ENCODE measurements around the gene RAB14.

RAB14 gene

GRCh38 chr9:121201738-121202533 lies at the start of gene RAB14:
Gene RAB14, minus strand, starts transcription at chr9:121201869. Its CDS starts 8,457 bp downstream, at chr9:121193412.
- peak; percentile 99 to 100 (median 100) for DNase-seq

- DNase-seq: peak; percentile 76 to 96 (median 88)
Measured at GRCh38 chr9:121249563-121249962, 47.9 kb upstream of the RAB14 start.

- peak; percentile 87 to 89 (median 88) for DNase-seq
Measured at GRCh38 chr9:121246821-121247561, 45.3 kb upstream of the RAB14 start.

GRCh38 chr9:121242959-121243346 lies 41.3 kb upstream of the RAB14 start:
- DNase-seq: no peak

DNA sequence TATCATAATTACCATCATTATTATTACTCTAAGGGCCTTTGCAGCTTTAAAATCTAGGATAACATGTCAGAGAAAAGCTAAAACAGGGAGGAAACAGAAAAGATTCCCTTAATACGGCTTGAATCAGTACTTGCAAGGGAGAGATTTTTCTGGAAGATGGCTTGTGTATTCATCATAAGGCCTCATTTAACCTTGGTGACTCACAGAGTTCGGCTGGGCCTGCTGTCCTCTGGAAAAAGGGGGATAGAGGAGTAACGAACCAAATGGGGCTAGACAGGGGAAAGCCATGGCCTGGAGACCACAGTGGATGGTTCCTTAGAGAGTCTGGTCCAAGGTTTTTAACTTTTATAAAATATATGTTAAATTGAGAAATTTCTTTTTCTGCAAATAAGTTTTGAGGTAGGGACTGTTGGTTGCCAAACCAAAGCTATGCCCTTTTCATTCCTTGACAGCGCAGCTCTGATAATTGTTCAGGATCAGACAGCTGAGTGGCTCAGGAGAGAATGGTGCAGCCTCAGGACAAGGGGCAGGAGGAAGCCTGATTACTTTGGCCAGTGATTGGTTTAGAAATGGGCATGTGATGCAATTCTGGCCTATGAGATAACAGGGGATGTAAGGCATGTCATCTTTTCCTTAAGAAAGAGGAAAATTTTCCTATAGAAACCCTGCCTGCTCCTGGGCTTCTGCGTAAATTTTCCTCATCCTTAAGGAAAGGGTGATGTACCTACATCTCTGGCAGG lies 40.7 kb upstream of the RAB14 start:
- no peak for DNase-seq

- no peak for DNase-seq
Measured at GRCh38 chr9:121240472-121241135, 38.9 kb upstream of the RAB14 start.

DNA sequence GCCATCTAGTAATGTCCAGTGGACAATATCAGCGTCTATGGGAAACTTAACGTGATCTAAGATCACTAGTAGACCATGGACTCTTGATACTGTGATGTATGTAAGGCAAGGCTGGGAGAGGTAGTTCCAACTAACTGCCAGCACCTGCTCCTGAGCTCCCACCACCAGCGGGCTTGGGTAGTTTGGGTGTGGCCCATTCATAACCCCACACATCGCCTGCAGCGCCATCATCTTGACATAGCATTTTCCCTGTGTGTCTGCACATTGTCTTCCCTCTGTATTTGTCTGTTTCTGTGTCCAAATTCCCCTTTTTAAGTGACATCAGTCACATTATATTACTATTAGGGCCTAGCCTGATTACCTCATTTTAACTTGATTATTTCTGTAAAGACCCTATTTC lies 38.2 kb upstream of the RAB14 start:
- peak in 1 of 3 donors; percentile 38 for DNase-seq

DNA sequence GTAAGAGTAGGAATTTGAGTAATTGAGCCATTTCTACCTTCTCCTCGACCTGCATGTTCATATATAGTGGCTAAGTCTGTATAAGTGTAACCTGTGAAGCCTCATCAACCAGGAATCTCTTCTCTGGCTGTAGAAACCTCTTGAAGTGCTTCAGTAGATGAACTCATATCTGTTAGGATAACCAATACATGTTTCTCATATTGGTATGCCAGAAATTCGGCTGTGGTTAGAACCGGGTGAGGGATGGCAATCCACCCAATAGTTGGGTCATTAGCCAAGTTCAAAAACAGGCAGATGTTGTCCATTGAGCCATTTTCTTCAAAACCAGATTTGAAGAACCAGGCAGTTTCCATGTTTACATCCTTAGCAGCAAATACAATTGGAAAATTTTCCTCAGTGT lies 37.4 kb upstream of the RAB14 start:
- no peak for DNase-seq

GRCh38 chr9:121237916-121238315 lies 36.2 kb upstream of the RAB14 start:
- DNase-seq: no peak

DNA sequence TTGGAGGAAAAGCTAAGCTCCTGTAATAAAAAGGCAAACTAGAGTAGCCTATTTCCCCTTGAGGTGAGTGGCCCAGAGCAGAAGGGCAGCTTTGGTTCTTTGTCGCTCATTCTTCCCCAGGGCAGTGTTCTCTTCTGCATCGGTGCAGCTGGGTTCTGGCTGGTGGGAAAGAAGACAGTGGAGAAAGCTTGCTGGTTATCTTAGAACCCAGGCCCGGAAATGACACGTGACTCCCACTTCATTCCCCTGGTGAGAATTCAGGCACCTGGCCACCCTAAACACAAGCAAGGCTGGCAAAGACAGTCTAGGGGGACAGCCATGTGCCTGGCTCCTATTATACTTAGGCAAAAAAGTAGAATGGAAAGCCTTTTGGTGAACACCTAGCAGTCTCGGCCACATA lies 33.8 kb upstream of the RAB14 start:
- DNase-seq: no peak

- no peak for DNase-seq
Measured at GRCh38 chr9:121234832-121235161, 33.1 kb upstream of the RAB14 start.

- DNase-seq: peak; percentile 58 to 69 (median 65)
Measured at GRCh38 chr9:121233906-121234831, 32.5 kb upstream of the RAB14 start.

GRCh38 chr9:121232251-121232650 lies 30.6 kb upstream of the RAB14 start:
- no peak for DNase-seq

DNA sequence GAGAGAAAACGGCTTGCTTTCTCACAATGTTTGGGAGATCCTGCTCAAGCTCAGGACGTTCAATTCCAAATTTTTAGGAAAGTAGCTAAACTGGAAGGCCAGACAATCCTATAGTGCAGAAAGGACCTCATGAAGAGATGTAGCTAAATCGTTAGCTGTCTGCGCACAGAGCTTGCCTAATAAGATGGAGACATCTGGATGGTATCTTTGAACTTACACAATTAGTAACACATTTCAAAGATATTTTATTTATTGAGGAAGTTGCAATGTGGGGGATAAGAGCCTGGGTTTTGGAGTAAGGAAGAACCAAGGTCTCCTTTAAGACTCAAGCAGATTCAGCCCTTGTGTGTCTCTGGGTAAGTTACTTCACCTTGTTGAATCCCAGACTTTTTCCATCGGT lies 28.6 kb upstream of the RAB14 start:
- DNase-seq: peak in 1 of 3 donors; percentile 32

- DNase-seq: no peak
Measured at GRCh38 chr9:121227862-121228261, 26.2 kb upstream of the RAB14 start.

DNA sequence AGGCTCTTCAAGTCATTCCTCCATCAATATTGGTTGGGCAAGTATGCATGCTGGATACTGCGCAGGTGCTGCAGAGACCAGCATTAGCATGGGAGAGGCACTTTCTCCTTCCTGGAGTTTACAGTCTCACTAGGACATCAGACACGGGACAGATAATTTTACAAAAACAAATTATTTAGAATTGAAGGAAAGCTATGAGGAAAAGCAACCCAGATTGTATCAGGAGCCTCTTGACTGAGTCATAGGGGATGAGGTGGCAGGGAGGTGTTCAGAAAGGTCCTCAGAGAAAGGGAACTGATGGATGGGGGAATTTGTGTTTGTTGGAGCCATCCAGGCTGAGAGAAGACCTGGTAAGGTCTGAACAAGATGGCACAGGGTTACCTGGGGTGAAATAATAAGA lies 24.5 kb upstream of the RAB14 start:
- DNase-seq: peak in 1 of 3 donors; percentile 19

DNA sequence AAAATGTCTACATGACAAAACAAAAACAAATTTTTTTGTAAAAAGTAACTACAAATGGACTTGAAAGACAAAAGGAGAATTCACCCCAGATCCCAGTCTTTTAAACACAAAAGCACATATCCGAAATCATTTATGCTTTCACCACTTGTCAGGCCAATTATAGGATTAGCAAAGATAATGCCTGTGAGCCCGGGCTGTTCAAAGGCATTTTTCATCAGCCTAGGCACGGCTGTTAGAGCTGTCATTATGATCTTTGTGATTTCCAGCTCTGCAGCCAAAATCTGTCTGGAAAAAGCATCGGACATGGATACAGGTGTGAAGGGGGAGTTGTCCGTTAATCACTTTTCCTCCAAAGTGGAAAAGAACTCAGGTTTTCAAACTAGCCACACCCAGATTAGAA lies 23.6 kb upstream of the RAB14 start:
- no peak for DNase-seq

- DNase-seq: peak; percentile 65 to 74 (median 69)
Measured at GRCh38 chr9:121222524-121223171, 21.0 kb upstream of the RAB14 start.

GRCh38 chr9:121221664-121222055 lies 20.0 kb upstream of the RAB14 start:
- DNase-seq: no peak

DNA sequence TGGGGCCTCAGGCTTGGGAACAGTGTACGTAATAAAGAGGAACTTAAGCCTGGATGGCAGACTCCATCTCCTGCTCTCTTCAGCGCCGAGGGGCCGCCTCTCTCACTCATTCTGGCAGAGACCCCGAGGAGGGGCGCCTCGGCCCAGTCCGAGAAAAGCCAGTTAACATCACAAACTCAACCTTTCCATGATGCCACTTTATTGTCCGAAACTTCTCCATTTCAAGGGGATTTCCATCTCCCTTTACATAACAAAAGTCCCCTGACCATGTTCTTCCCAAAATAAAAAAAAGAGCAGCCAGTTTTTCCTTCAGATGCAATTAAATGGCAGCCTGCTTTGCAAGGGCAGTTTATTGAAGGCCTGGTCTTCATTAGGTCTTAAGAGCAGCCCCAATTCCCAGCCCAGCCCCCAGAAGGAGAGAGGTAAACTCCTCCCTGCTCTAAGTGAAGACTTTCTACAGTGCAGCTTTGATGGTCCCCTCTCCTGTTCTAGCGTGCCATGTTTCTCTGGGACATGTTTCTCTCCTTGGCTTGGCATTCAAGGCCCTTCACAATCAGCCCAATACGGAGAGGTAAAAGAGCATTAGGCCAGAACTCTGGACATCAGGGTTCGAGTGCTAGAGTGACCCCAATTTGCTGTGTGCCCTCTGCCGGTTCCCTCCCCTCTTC lies 19.5 kb upstream of the RAB14 start:
- DNase-seq: peak; percentile 79 to 92 (median 83)

- DNase-seq: no peak
Measured at GRCh38 chr9:121219530-121219929, 17.9 kb upstream of the RAB14 start.
